DND-41 (cell line): ENCODE measurements around the gene ACSL3.

ENCODE experiments used
- ATAC-seq: fragments of 200-7000 bp; cut with Tn5 transposase; 3 replicates; pipeline ENCODE4 v1.9.1; 2021; ENCODE audit warnings: low read depth; ENCODE audit not compliant: insufficient read depth
- DNase-seq: peaks from one replicate; pipeline ENCODE4 v3.0.0-alpha.2; 2020
- H2AFZ ChIP-seq: 2 replicates; pipeline ENCODE4 v1.6.0; 2012; ENCODE audit warnings: low read depth, low read length
- H3K27ac ChIP-seq: 2 replicates; pipeline ENCODE4 v1.5.1; 2012; ENCODE audit warnings: low read length, inconsistent platforms
- H3K27me3 ChIP-seq: fragments of 200-600 bp; sonication (generic); 2 replicates; pipeline ENCODE4 v1.6.0; 2012; ENCODE audit warnings: low read length, mild to moderate bottlenecking, inconsistent platforms; ENCODE audit not compliant: insufficient read depth, poor library complexity
- H3K36me3 ChIP-seq: 2 replicates; pipeline ENCODE4 v1.5.1; 2012; ENCODE audit warnings: low read length, inconsistent platforms; ENCODE audit not compliant: insufficient read depth
- H3K4me1 ChIP-seq: 2 replicates; pipeline ENCODE4 v1.5.1; 2012; ENCODE audit warnings: mild to moderate bottlenecking, low read length; ENCODE audit not compliant: insufficient read depth
- H3K4me2 ChIP-seq: 2 replicates; pipeline ENCODE4 v1.6.0; 2012; ENCODE audit warnings: mild to moderate bottlenecking, moderate library complexity, low read length, inconsistent platforms; ENCODE audit not compliant: insufficient read depth
- H3K4me3 ChIP-seq, 2 experiments: fragments of 200-600 bp in 1 of 2; shearing (Covaris generic) in 1 of 2; 2 replicates each; pipeline ENCODE4 v1.5.1; 2012 to 2016; ENCODE audit warnings: inconsistent platforms in 2 of 2, low read length in 2 of 2, mild to moderate bottlenecking in 2 of 2, low read depth in 1 of 2, moderate library complexity in 1 of 2
- H3K79me2 ChIP-seq: 2 replicates; pipeline ENCODE4 v1.6.0; 2012; ENCODE audit warnings: low read length, inconsistent platforms; ENCODE audit not compliant: insufficient read depth
- H3K9ac ChIP-seq: 2 replicates; pipeline ENCODE4 v1.6.0; 2012; ENCODE audit warnings: low read depth, mild to moderate bottlenecking, inconsistent platforms, low read length, moderate library complexity
- H3K9me3 ChIP-seq: 2 replicates; pipeline ENCODE4 v1.5.1; 2012; ENCODE audit warnings: low read length, moderate library complexity, mild to moderate bottlenecking, inconsistent platforms; ENCODE audit not compliant: insufficient read depth, severe bottlenecking
- H4K20me1 ChIP-seq: 2 replicates; pipeline ENCODE4 v1.6.0; 2012; ENCODE audit warnings: low read length; ENCODE audit not compliant: insufficient read depth
- CTCF ChIP-seq: IDR thresholded peaks from 2 replicates; pipeline ENCODE4 v1.5.1; 2012; ENCODE audit warnings: borderline replicate concordance, low read length, moderate library complexity, mild to moderate bottlenecking; ENCODE audit not compliant: poor library complexity, severe bottlenecking; ENCODE audit errors: extremely low read depth
- EZH2 ChIP-seq: IDR thresholded peaks from 3 replicates; pipeline ENCODE4 v1.6.1; 2012; ENCODE audit warnings: borderline replicate concordance, low read depth, mild to moderate bottlenecking, moderate library complexity, low read length, inconsistent platforms; ENCODE audit not compliant: severe bottlenecking

ACSL3 gene

DNA sequence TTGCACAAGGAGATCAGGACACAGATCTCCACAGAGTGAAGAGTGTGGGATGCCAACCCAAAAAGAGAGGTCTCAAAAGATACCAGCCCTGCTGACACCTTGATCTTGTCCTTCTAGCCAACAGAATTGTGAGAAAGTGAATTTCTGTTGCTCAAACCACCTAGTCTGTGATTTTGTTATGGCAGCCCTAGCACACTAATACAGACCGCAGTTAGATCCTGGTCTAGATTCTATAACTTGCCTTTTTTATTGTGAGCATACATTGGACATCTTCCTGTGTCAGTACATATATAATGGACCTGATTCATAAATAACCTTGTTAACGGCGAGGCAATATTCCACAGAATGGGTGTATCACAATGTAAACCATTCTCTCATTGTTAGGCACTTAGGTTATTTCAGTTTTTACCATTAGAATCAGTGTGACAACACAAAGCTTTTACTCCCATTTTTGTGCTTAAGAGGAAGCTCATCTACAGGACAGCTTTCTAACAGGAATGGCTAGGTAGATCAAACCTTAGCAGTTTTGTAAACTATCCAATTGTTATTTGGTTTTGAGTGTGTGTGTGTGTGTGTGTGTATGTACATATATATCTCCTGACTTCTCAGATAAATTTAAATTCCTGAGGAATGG, 89.0 kb downstream of the ACSL3 start:
- ATAC-seq (no peak), DNase-seq (no peak)
- no peak overlapping the region for H3K4me3 ChIP-seq
- H3K36me3 ChIP-seq: no peaks in the 10 kb centered on the region
- H3K4me1 ChIP-seq: no peaks in the 10 kb centered on the region
- no peak overlapping the region for H3K4me2 ChIP-seq
- no peak overlapping the region for H3K27ac ChIP-seq
- H3K9ac ChIP-seq: no peak overlapping the region
- no peaks in the 10 kb centered on the region for H3K27me3 ChIP-seq
- H3K9me3 ChIP-seq: no peaks in the 10 kb centered on the region
- TF ChIP-seq CTCF (no peak), EZH2 (no peak)
- H3K79me2 ChIP-seq: no peaks in the 10 kb centered on the region
- H2AFZ ChIP-seq: no peak overlapping the region
- H4K20me1 ChIP-seq: no peaks in the 10 kb centered on the region

- Histone ChIP-seq H3K27ac (no peak overlapping the region), H2AFZ (no peak overlapping the region), H3K4me2 (no peak overlapping the region), H3K36me3 (no peaks in the 10 kb centered on the region), H3K79me2 (no peaks in the 10 kb centered on the region), H3K9ac (no peak overlapping the region), H3K9me3 (no peaks in the 10 kb centered on the region), H3K4me3 (no peak overlapping the region), H4K20me1 (no peaks in the 10 kb centered on the region), H3K4me1 (no peaks in the 10 kb centered on the region), H3K27me3 (no peaks in the 10 kb centered on the region)
- no peak for ATAC-seq
- no peak for DNase-seq
- TF ChIP-seq CTCF (no peak), EZH2 (no peak)
Measured at GRCh38 chr2:222950638-222951285, 89.9 kb downstream of the ACSL3 start.

DNA sequence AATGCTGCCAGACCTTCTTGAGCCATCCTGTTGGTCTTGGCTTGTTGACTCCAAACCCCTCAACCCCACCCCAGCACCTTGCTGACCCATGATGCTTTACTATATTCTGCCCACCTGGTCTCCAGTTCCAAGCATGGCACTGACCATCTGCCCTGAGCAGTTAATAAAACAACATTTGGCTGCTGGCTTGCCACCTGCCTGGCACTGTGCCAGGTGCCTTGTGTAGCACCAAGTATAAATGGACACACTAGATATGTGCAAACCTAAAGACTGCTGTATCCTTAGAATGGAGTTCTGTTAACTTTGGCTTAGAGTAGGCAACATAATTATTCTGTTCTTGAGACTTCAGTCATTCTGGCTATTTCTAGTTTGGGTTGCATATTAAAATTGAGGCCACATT, 91.4 kb downstream of the ACSL3 start:
- no peak for TF ChIP-seq CTCF
- no peak for TF ChIP-seq EZH2
- H3K79me2 ChIP-seq: no peaks in the 10 kb centered on the region
- H3K4me2 ChIP-seq: no peak overlapping the region
- no peak overlapping the region for H3K9ac ChIP-seq
- no peaks in the 10 kb centered on the region for H3K4me1 ChIP-seq
- H3K36me3 ChIP-seq: no peaks in the 10 kb centered on the region
- DNase-seq (no peak), ATAC-seq (no peak)
- H4K20me1 ChIP-seq: no peaks in the 10 kb centered on the region
- H3K27ac ChIP-seq: no peak overlapping the region
- H3K9me3 ChIP-seq: no peaks in the 10 kb centered on the region
- H3K27me3 ChIP-seq: no peaks in the 10 kb centered on the region
- H3K4me3 ChIP-seq: no peak overlapping the region
- H2AFZ ChIP-seq: no peak overlapping the region
